NT2/D1 (cell line): ENCODE data around the gene CD8A.
"Not testable (repeated sequence)": the region's sequence is repeated elsewhere in the genome, so short reads cannot be mapped to it uniquely, and the experiment has no call there.

Experiments
- DNase-seq: peaks from one replicate; pipeline ENCODE4 v3.0.0-alpha.2; 2011; ENCODE audit warnings: low read depth, low spot score
- H3K27me3 ChIP-seq: 2 replicates; pipeline ENCODE4 v1.6.0; 2011; ENCODE audit warnings: mild to moderate bottlenecking; ENCODE audit not compliant: insufficient read length, insufficient read depth
- H3K36me3 ChIP-seq: 2 replicates; pipeline ENCODE4 v1.6.1; 2011; ENCODE audit warnings: mild to moderate bottlenecking, low read length, mixed read lengths; ENCODE audit not compliant: insufficient read depth, insufficient read length
- H3K4me1 ChIP-seq: 2 replicates; pipeline ENCODE4 v1.5.1; 2011; ENCODE audit not compliant: insufficient read depth, insufficient read length
- H3K4me3 ChIP-seq: 2 replicates; pipeline ENCODE4 v1.5.1; 2011; ENCODE audit warnings: low read depth; ENCODE audit not compliant: insufficient read length
- H3K9ac ChIP-seq: 2 replicates; pipeline ENCODE4 v1.6.0; 2011; ENCODE audit warnings: low read depth; ENCODE audit not compliant: insufficient read length
- H3K9me3 ChIP-seq: 2 replicates; pipeline ENCODE4 v1.5.1; 2011; ENCODE audit warnings: mild to moderate bottlenecking, low read length; ENCODE audit not compliant: insufficient read depth
- SUZ12 ChIP-seq: IDR thresholded peaks from 2 replicates; pipeline ENCODE4 v1.6.1; 2011; ENCODE audit not compliant: insufficient read length, insufficient read depth; ENCODE audit errors: extremely low read depth
- YY1 ChIP-seq: IDR thresholded peaks from 2 replicates; pipeline ENCODE4 v1.6.1; 2011; ENCODE audit not compliant: insufficient read length, insufficient read depth
- ZNF274 ChIP-seq: IDR thresholded peaks from 2 replicates; pipeline ENCODE4 v1.6.1; 2011; ENCODE audit warnings: mild to moderate bottlenecking, low read depth, low read length

The CD8A gene

GRCh38 chr2:86790676-86791572 lies at the start of gene CD8A:
CD8A (minus strand) TSS chr2:86790913; CDS start chr2:86790825, 88 bp downstream.
- Histone ChIP-seq H3K27me3 (peaks cover 61% of the 10 kb centered on the region), H3K4me3 (peak within 1 kb of the TSS; percentile 36), H3K9me3 (no peaks in the 10 kb centered on the region), H3K4me1 (peaks cover under 1% of the 10 kb centered on the region), H3K9ac (peak within 1 kb of the TSS; percentile 42), H3K36me3 (no peaks in the 10 kb centered on the region)
- TF ChIP-seq YY1 (no peak), SUZ12 (no peak), ZNF274 (no peak)
- no peak for DNase-seq

GRCh38 chr2:86839871-86840548 lies 49.3 kb upstream of the CD8A start:
- H3K4me1 ChIP-seq, H3K27me3 ChIP-seq, H3K36me3 ChIP-seq, DNase-seq, H3K9me3 ChIP-seq, H3K9ac ChIP-seq, H3K4me3 ChIP-seq: not testable (repeated sequence)

- H3K4me3 ChIP-seq, H3K9me3 ChIP-seq, DNase-seq, H3K9ac ChIP-seq, H3K27me3 ChIP-seq, H3K36me3 ChIP-seq, H3K4me1 ChIP-seq: not testable (repeated sequence)
These were observed 48.7 kb upstream of the CD8A start for GRCh38 chr2:86839455-86839854.

GRCh38 chr2:86837714-86838113 lies 47.0 kb upstream of the CD8A start:
- H3K36me3 ChIP-seq, DNase-seq, H3K4me1 ChIP-seq, H3K4me3 ChIP-seq, H3K9ac ChIP-seq, H3K9me3 ChIP-seq, H3K27me3 ChIP-seq: not testable (repeated sequence)

- H3K36me3 ChIP-seq, H3K9me3 ChIP-seq, DNase-seq, H3K27me3 ChIP-seq, H3K4me3 ChIP-seq, H3K9ac ChIP-seq, H3K4me1 ChIP-seq: not testable (repeated sequence)
These were observed 46.4 kb upstream of the CD8A start for GRCh38 chr2:86836915-86837695.

GRCh38 chr2:86835548-86835889 lies 44.8 kb upstream of the CD8A start:
- not testable (repeated sequence) for H3K27me3 ChIP-seq, H3K4me1 ChIP-seq, H3K4me3 ChIP-seq, H3K36me3 ChIP-seq, H3K9me3 ChIP-seq, DNase-seq, H3K9ac ChIP-seq

GRCh38 chr2:86833315-86833714 lies 42.6 kb upstream of the CD8A start:
- no peaks in the 10 kb centered on the region for H3K36me3 ChIP-seq
- no peaks in the 10 kb centered on the region for H3K9me3 ChIP-seq
- H3K4me3 ChIP-seq = no peak overlapping the region
- H3K27me3 ChIP-seq = no peaks in the 10 kb centered on the region
- TF ChIP-seq YY1 = no peak
- TF ChIP-seq SUZ12 = no peak
- no peak for TF ChIP-seq ZNF274
- H3K4me1 ChIP-seq = no peaks in the 10 kb centered on the region
- H3K9ac ChIP-seq = no peak overlapping the region
- DNase-seq = no peak
